Ovary (tissue), 9 donors: Measurements from ENCODE around the gene PCDHA1. TPM values are rescaled to one million over a fixed set of nuclear protein-coding genes. Genes with fewer than 3 reads are reported as not detected.

ENCODE experiments used
- DNase-seq, 5 donors: peaks; one replicate each; pipeline ENCODE4 v3.0.0-alpha.2; 2019 to 2020
- H3K27ac ChIP-seq, 2 donors: fragments of 200-600 bp; one replicate each; pipeline versions ENCODE4 v1.5.1 to v1.8.0; 2019 to 2022
- H3K27me3 ChIP-seq: fragments of 200-600 bp; one replicate; pipeline ENCODE4 v1.8.0; 2022
- H3K36me3 ChIP-seq: fragments of 200-600 bp; sonication (generic); one replicate; pipeline ENCODE4 v1.5.1; 2019
- H3K4me1 ChIP-seq: one replicate; pipeline ENCODE4 v1.8.1; 2013; ENCODE audit warnings: mild to moderate bottlenecking, moderate library complexity; ENCODE audit not compliant: insufficient read depth
- H3K4me3 ChIP-seq: fragments of 200-600 bp; sonication (generic); one replicate; pipeline ENCODE4 v1.5.1; 2017
- H3K9me3 ChIP-seq, 2 donors: fragments of 200-600 bp in 1 of 2; sonication (generic) in 1 of 2; one replicate each; pipeline versions ENCODE4 v1.5.1 to v1.8.1; 2013 to 2019; ENCODE audit warnings: mild to moderate bottlenecking in 1 of 2, moderate library complexity in 1 of 2
- EP300 ChIP-seq: sonication (generic); formaldehyde crosslinking; IDR thresholded peaks from one replicate; pipeline ENCODE4 v1.6.1; 2017; ENCODE audit warnings: antibody characterized with exemption
- POLR2A ChIP-seq: fragments of 450-650 bp; IDR thresholded peaks from one replicate; pipeline ENCODE4 v1.6.1; 2017; ENCODE audit warnings: antibody characterized with exemption, mild to moderate bottlenecking, moderate library complexity
- WGBS, 3 donors: extraction: QIAGEN DNeasy Blood & Tissue Kit in 1 of 3; methylation state at CpG; one replicate each; pipeline versions ENCODE4 v1.1.5 to v1.1.7; 2013 to 2017; 5-methylcytosine and 5-hydroxymethylcytosine counted together
- intact Hi-C, 4 donors: fragments of 100-400 bp; cut with DNase I; formaldehyde crosslinking; loops; one replicate each; pipeline versions ENCODE4 v1.11.0 to v1.15.1; 2022 to 2023
- polyA plus RNA-seq, 2 donors: library from polyadenylated mRNA; stranded (reverse); fragments of 200-250 nt in 1 of 2; fragments of 350-450 nt in 1 of 2; fragmentation: Illumina TruSeq in 1 of 2; extraction: RNeasy Lipid Tissue Mini Kit (QIAGEN cat#74804) in 1 of 2; gene quantifications; one replicate each; pipeline ENCODE4 v1.2.3, GENCODE V29; 2013 to 2014
- total RNA-seq, 7 donors: library from RNA; depleted of rRNA in 2 of 7; stranded (reverse); fragments of >200 nt in 2 of 7; fragmentation: NEBNext Ultra II Directional in 3 of 7; extraction: Animal tissue kit (Norgen Biotek cat#: 25700) in 3 of 7; gene quantifications; one replicate each; pipeline versions ENCODE4 v1.1.0 to v1.2.4, GENCODE V29; 2016 to 2023
- TF ChIP-seq, protein P1 (sequence below), 3 donors: fragments of 450-650 bp in 2 of 3; fragments of 200-600 bp in 1 of 3; IDR thresholded peaks; one replicate each; pipeline versions ENCODE4 v1.5.1 to v1.8.0; 2016 to 2022; ENCODE audit warnings: antibody characterized with exemption in 3 of 3, mild to moderate bottlenecking in 1 of 3
- donor health status: DM: no; HTN: no; CAD: no; lungs with moderate emphysema.
- donor health status: DM: no; HTN: no; CAD: no.
- donor health status: Bipolar disorder and iron deficiency.
- donor health status: DM: yes; HTN: yes; CAD: no.
- donor health status: DM: no; HTN: no; CAD: no.
- donor health status: DM: yes; HTN: yes; CAD: no.

The PCDHA1 gene
- total and polyA plus RNA-seq, 9 donors, result 0.05 TPM; not detected in 8

DNA sequence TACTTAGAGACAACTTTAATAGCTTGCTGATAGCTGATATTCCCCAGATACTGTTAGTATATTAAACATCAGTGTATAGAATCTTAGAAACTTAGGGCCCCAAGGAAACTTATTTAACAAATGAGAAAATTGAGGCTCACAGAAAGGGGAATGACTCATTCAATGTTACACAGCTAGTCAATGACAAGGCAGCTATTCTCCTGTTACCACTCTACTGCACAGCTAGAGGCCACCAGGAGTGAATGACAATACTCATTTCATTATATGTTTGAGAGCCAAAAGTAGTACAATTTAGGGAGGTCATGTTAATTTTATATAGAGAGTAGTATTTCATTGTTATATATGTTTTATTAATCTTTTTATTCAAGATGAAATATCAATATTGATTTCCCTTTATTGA, 232.0 kb downstream of the PCDHA1 start:
- no peaks in the 10 kb centered on the region for H3K36me3 ChIP-seq
- H3K4me1 ChIP-seq, result no peaks in the 10 kb centered on the region
- no peak overlapping the region for H3K27ac ChIP-seq
- no peaks in the 10 kb centered on the region for H3K27me3 ChIP-seq
- intact Hi-C loops, result no loop called here
- no peaks in the 10 kb centered on the region for H3K9me3 ChIP-seq
- TF ChIP-seq POLR2A (no peak), EP300 (no peak)
- TF ChIP-seq, protein P1, sequence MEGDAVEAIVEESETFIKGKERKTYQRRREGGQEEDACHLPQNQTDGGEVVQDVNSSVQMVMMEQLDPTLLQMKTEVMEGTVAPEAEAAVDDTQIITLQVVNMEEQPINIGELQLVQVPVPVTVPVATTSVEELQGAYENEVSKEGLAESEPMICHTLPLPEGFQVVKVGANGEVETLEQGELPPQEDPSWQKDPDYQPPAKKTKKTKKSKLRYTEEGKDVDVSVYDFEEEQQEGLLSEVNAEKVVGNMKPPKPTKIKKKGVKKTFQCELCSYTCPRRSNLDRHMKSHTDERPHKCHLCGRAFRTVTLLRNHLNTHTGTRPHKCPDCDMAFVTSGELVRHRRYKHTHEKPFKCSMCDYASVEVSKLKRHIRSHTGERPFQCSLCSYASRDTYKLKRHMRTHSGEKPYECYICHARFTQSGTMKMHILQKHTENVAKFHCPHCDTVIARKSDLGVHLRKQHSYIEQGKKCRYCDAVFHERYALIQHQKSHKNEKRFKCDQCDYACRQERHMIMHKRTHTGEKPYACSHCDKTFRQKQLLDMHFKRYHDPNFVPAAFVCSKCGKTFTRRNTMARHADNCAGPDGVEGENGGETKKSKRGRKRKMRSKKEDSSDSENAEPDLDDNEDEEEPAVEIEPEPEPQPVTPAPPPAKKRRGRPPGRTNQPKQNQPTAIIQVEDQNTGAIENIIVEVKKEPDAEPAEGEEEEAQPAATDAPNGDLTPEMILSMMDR (IDR thresholded peaks at IDR 0.05), result no peak
- H3K4me3 ChIP-seq, result no peak overlapping the region
- DNase-seq, result no peak

DNA sequence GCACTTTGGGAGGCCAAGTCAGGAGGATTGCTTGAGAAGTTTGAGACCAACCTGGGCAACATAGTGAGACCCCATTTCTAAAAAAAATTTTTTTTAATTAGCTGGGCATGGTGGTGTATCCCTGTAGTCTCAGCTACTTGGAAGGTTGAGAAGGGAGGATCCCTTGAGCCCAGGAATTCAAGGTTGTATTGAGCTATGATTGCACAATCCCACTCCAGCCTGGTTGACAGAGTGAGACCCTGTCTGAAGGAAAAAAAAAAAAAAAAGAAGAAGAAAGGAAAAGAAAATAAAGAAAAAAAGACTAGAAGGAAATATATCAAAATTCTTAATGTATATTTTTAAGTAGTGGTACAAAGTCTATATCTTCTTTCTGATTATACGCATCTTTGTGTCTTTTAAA, 236.4 kb downstream of the PCDHA1 start:
- intact Hi-C loops, result no loop called here
- Histone ChIP-seq H3K9me3 (no peaks in the 10 kb centered on the region), H3K36me3 (no peaks in the 10 kb centered on the region), H3K27ac (no peak overlapping the region), H3K27me3 (no peaks in the 10 kb centered on the region), H3K4me3 (no peak overlapping the region), H3K4me1 (no peaks in the 10 kb centered on the region)
- TF ChIP-seq, protein P1 (IDR thresholded peaks at IDR 0.05), result no peak
- DNase-seq, result no peak
- WGBS, 3 donors, result 93 to 100% (median 97%) methylated on average over 1 of the region's 1 CpG

DNA sequence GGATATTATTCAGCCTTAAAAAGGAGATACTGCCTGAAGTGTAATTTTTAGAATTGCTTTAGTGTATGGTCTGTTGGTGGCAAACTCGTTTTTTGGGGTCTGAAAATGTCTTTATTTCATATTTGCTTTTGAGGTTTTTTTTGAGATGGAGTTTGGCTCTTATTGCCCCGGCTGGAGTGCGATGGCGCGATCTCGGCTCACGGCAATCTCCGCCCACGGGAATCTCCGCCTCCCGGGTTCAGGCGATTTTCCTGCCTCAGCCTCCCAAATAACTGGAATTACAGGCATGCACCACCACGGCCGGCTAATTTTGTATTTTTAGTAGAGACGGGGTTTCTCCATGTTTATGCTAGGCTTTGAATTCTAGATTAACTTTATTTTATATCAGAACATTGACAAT, 245.1 kb downstream of the PCDHA1 start:
- Histone ChIP-seq H3K36me3 (no peaks in the 10 kb centered on the region), H3K4me3 (no peak overlapping the region), H3K27me3 (no peaks in the 10 kb centered on the region), H3K4me1 (no peaks in the 10 kb centered on the region), H3K27ac (no peak overlapping the region), H3K9me3 (no peaks in the 10 kb centered on the region)
- 85 to 90% (median 87%) methylated on average over 15 of the region's 15 CpGs for WGBS, 3 donors
- TF ChIP-seq POLR2A (no peak), EP300 (no peak)
- TF ChIP-seq, protein P1 (IDR thresholded peaks at IDR 0.05), result no peak
- intact Hi-C loops, result no loop called here
- no peak for DNase-seq

DNA sequence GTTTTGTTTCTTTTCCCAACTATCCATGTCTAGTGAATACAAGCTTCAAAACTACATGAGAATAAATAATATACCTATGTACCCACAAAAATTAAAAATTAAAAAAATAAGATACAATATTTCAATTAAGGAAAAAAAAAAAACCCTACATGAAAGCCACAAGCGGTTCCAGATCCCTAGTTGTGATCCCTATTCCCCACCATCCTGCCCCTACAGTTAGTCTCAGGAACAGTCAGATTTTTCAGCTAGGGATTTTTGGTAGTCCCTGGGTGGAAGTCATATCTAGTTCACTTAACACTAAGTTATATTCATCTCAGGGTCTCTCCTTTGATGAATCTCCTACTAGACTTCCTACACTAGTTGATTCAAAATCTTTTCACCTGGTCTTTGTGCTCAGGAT, 246.7 kb downstream of the PCDHA1 start:
- WGBS, 3 donors, result 44 to 62% (median 58%) methylated on average over 1 of the region's 1 CpG
- H3K9me3 ChIP-seq, result no peaks in the 10 kb centered on the region
- intact Hi-C loops, result no loop called here
- no peaks in the 10 kb centered on the region for H3K4me1 ChIP-seq
- H3K36me3 ChIP-seq, result no peaks in the 10 kb centered on the region
- no peak overlapping the region for H3K4me3 ChIP-seq
- TF ChIP-seq EP300 (no peak), POLR2A (no peak)
- TF ChIP-seq, protein P1 (IDR thresholded peaks at IDR 0.05), result no peak
- no peaks in the 10 kb centered on the region for H3K27me3 ChIP-seq
- no peak overlapping the region for H3K27ac ChIP-seq
- no peak for DNase-seq

DNA sequence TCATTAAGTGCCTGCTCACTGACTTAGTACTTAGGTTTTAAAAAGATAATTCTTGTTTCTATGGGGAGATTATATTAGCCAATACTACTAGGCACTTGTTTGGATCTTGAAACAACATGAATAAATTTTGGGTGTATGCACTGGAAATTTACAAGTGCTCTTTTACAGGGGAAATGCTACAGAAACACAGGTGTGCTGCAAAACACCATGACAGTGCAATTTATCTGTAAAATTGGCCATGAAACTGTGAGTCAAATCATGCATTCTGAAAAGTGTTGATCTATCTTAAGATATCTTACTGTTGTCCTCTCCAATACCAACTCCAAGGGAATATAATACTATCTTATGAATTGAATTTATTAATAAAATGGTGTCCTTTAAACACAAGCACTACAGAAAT, 253.1 kb downstream of the PCDHA1 start:
- Histone ChIP-seq H3K4me3 (no peak overlapping the region), H3K27me3 (no peaks in the 10 kb centered on the region), H3K9me3 (no peaks in the 10 kb centered on the region), H3K36me3 (no peaks in the 10 kb centered on the region), H3K27ac (no peak overlapping the region), H3K4me1 (peaks cover 2% of the 10 kb centered on the region)
- intact Hi-C loops, result no loop called here
- DNase-seq, result no peak
- no peak for TF ChIP-seq EP300
- TF ChIP-seq POLR2A, result no peak
- TF ChIP-seq, protein P1 (IDR thresholded peaks at IDR 0.05), result no peak
